Right lobe of liver (tissue), 6 donors: ENCODE data around the gene PHF5A. TPM values are rescaled to one million over a fixed set of nuclear protein-coding genes. Genes with fewer than 3 reads are reported as not detected.

ENCODE experiments used
- ATAC-seq, 4 donors: fragments of 200-7000 bp; cut with Tn5 transposase; one replicate each; pipeline ENCODE4 v1.9.1; 2020; ENCODE audit warnings: mild to moderate bottlenecking in 4 of 4, moderate library complexity in 4 of 4
- DNase-seq, 3 donors: peaks; one replicate each; pipeline ENCODE4 v3.0.0-alpha.2; 2020
- H3K27ac ChIP-seq, 3 donors: fragments of 200-600 bp; one replicate each; pipeline ENCODE4 v1.8.0; 2022
- H3K27me3 ChIP-seq, 2 donors: fragments of 200-600 bp; one replicate each; pipeline ENCODE4 v1.8.0; 2022
- H3K36me3 ChIP-seq, 4 donors: fragments of 200-600 bp; sonication (generic) in 1 of 4; one replicate each; pipeline versions ENCODE4 v1.5.1 to v1.8.0; 2017 to 2022; ENCODE audit warnings: control low read depth in 1 of 4
- H3K4me1 ChIP-seq, 4 donors: fragments of 200-600 bp; sonication (generic) in 1 of 4; one replicate each; pipeline versions ENCODE4 v1.5.1 to v1.8.0; 2017 to 2022; ENCODE audit warnings: control low read depth in 1 of 4
- H3K4me3 ChIP-seq, 3 donors: fragments of 200-600 bp; one replicate each; pipeline ENCODE4 v1.8.0; 2022
- H3K9me3 ChIP-seq, 4 donors: fragments of 200-600 bp; sonication (generic) in 1 of 4; one replicate each; pipeline versions ENCODE4 v1.5.1 to v1.8.0; 2017 to 2022; ENCODE audit warnings: control low read depth in 1 of 4
- POLR2A ChIP-seq: fragments of 450-650 bp; IDR thresholded peaks from one replicate; pipeline ENCODE4 v1.6.1; 2017; ENCODE audit warnings: antibody characterized with exemption, mild to moderate bottlenecking
- WGBS: methylation state at CpG from one replicate; pipeline ENCODE4 v1.1.6; 2018; ENCODE audit warnings: low coverage, low lambda C conversion rate; ENCODE audit not compliant: insufficient coverage; ENCODE audit errors: missing lambda C conversion rate; 5-methylcytosine and 5-hydroxymethylcytosine counted together
- intact Hi-C, 2 donors: fragments of 100-400 bp; cut with DNase I; formaldehyde crosslinking; loops; one replicate each; pipeline versions ENCODE4 v1.11.2 to v1.14.1; 2022
- total RNA-seq, 6 experiments: library from RNA; depleted of rRNA in 2 of 6; stranded (reverse); fragments of >200 nt in 2 of 6; fragmentation: NEBNext Ultra II Directional in 3 of 6; extraction: Animal tissue kit (Norgen Biotek cat#: 25700) in 3 of 6; gene quantifications; one replicate each; pipeline versions ENCODE4 v1.1.0 to v1.2.4, GENCODE V29; 2016 to 2023
- TF ChIP-seq, protein P1 (sequence below), 4 donors: fragments of 200-600 bp in 3 of 4; fragments of 450-650 bp in 1 of 4; IDR thresholded peaks; one replicate each; pipeline versions ENCODE4 v1.5.1 to v1.8.0; 2016 to 2022; ENCODE audit warnings: antibody characterized with exemption in 4 of 4, mild to moderate bottlenecking in 2 of 4
- donor health status: DM: no; HTN: yes; CAD: no.
- donor health status: DM: no; HTN: no; CAD: no.
- donor health status: DM: no; HTN: no; CAD: no.
- donor health status: DM: no; HTN: yes; CAD: no.
- donor health status: DM: no; HTN: yes; CAD: no.

Gene PHF5A
- total RNA-seq, 6 experiments from 2014 or later: 12.1 to 20.7 (median 14.5) TPM

DNA sequence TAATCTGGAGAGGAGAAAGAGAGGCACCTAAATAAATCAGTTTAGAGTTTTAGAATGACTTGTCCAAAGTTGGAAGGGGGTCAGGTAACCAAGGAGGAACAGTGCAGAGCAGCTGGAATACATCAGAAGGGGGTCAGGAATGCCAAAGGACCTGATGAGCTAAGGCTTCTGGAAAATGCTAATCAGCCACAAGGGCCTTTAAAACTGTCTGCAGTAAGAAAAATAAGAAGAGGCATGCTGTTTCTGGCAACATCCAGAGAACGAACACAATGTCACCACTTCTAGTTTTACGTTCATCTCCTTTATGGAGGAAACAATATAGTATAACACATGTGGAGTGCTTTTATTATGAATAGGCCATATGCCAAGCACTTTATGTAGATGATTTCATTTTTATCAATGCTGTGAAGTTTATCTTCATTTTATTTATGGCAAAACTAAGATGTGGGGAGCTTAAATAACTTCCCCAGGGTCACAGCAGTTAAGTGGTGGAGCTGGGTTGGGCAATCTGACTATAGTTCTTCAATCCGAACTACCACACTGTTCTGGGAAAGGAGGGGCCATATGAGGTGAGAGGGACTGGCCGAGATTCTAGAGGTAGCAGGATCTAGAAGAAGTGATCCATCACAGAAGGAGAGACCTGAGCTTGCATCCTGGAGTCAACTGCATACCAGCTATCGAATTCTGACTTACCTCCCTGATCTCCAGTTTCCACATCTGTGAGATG is 23.0 kb upstream of the PHF5A start:
- no peaks in the 10 kb centered on the region for H3K36me3 ChIP-seq
- DNase-seq (no peak), ATAC-seq (no peak)
- H3K27ac ChIP-seq: no peak overlapping the region
- WGBS: 73% methylated on average over 4 of the region's 5 CpGs
- intact Hi-C loops: no loop called here
- H3K4me1 ChIP-seq: peaks cover 0 to 23% (median 5%) of the 10 kb centered on the region in 4 donors
- H3K9me3 ChIP-seq: no peaks in the 10 kb centered on the region
- H3K4me3 ChIP-seq: no peak overlapping the region
- no peaks in the 10 kb centered on the region for H3K27me3 ChIP-seq
- no peak for TF ChIP-seq POLR2A
- TF ChIP-seq, protein P1, sequence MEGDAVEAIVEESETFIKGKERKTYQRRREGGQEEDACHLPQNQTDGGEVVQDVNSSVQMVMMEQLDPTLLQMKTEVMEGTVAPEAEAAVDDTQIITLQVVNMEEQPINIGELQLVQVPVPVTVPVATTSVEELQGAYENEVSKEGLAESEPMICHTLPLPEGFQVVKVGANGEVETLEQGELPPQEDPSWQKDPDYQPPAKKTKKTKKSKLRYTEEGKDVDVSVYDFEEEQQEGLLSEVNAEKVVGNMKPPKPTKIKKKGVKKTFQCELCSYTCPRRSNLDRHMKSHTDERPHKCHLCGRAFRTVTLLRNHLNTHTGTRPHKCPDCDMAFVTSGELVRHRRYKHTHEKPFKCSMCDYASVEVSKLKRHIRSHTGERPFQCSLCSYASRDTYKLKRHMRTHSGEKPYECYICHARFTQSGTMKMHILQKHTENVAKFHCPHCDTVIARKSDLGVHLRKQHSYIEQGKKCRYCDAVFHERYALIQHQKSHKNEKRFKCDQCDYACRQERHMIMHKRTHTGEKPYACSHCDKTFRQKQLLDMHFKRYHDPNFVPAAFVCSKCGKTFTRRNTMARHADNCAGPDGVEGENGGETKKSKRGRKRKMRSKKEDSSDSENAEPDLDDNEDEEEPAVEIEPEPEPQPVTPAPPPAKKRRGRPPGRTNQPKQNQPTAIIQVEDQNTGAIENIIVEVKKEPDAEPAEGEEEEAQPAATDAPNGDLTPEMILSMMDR (IDR thresholded peaks at IDR 0.05): no peak

DNA sequence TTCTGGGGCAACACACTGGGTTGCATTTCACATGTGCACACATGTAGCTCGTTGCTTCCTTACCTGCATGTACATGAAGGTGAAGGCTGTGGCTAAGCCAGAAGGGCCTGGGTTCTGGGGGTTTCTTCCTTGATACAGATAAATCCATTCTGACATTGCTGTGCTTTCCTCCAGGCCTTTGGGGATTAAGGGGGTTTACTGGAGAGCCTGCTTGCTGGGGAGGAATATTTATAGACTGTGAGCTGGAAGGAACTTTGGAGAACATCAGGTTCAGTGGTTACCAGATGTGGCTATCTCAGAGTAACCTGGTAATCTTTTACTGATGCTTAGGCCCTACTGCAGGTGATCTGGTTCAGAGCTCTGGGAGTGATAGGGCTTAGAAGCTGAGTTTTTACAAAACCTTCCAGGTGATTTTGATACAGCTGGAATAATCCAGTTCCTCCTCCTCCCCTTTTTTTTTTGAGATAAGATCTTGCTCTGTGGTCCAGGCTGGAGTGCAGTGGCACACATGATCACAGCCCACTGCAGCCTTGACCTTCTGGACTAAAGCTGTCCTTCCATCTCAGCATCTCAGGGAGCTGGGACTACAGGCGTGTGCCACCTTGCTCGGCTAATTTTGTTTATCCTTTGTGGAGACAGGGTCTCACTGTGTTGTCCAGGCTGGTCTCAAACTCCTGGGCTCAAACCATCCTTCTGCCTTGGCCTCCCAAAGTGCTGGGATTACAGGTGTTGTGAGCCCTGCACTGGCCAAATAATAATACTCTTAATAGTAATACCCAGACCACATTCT is 20.3 kb upstream of the PHF5A start:
- TF ChIP-seq, protein P1 (IDR thresholded peaks at IDR 0.05): no peak
- no peak for TF ChIP-seq POLR2A
- ATAC-seq (no peak), DNase-seq (no peak)
- no peaks in the 10 kb centered on the region for H3K27me3 ChIP-seq
- no peak overlapping the region for H3K4me3 ChIP-seq
- H3K27ac ChIP-seq: no peak overlapping the region
- H3K36me3 ChIP-seq: no peaks in the 10 kb centered on the region
- H3K4me1 ChIP-seq: peaks cover 0 to 29% (median 5%) of the 10 kb centered on the region in 4 donors
- no peaks in the 10 kb centered on the region for H3K9me3 ChIP-seq
- intact Hi-C loops: no loop called here
- 100% methylated on average over 2 of the region's 3 CpGs for WGBS

- no peaks in the 10 kb centered on the region for H3K36me3 ChIP-seq
- H3K27me3 ChIP-seq: no peaks in the 10 kb centered on the region
- intact Hi-C loops: no loop called here
- H3K27ac ChIP-seq: no peak overlapping the region
- TF ChIP-seq, protein P1 (IDR thresholded peaks at IDR 0.05): no peak
- no peak for TF ChIP-seq POLR2A
- H3K4me1 ChIP-seq: peaks cover 0 to 30% (median 5%) of the 10 kb centered on the region in 4 donors
- DNase-seq (no peak), ATAC-seq (no peak)
- 90% methylated on average over 3 of the region's 4 CpGs for WGBS
- no peaks in the 10 kb centered on the region for H3K9me3 ChIP-seq
- no peak overlapping the region for H3K4me3 ChIP-seq
Measured at GRCh38 chr22:41488076-41488475, 19.6 kb upstream of the PHF5A start.

GRCh38 chr22:41487037-41487935 is 18.8 kb upstream of the PHF5A start:
- no peak overlapping the region for H3K27ac ChIP-seq
- no peaks in the 10 kb centered on the region for H3K36me3 ChIP-seq
- H3K4me1 ChIP-seq: peaks cover 0 to 36% (median 5%) of the 10 kb centered on the region in 4 donors
- H3K4me3 ChIP-seq: no peak overlapping the region
- 60% methylated on average over 7 of the region's 8 CpGs for WGBS
- ATAC-seq (peak in 2 of 4 donors; percentile 29 to 30), DNase-seq (no peak)
- TF ChIP-seq, protein P1 (IDR thresholded peaks at IDR 0.05): no peak
- TF ChIP-seq POLR2A: no peak
- intact Hi-C loops: no loop called here
- no peaks in the 10 kb centered on the region for H3K9me3 ChIP-seq
- H3K27me3 ChIP-seq: no peaks in the 10 kb centered on the region
